Measurements from ENCODE around the gene TAS1R3. TPM values are rescaled to one million over a fixed set of nuclear protein-coding genes. Genes with fewer than 3 reads are reported as not detected.

The TAS1R3 gene
- total and polyA plus RNA-seq, 2 donors (not counting 1 experiment from before 2014, with no cell fraction given): 4.1 to 11.7 TPM

DNA sequence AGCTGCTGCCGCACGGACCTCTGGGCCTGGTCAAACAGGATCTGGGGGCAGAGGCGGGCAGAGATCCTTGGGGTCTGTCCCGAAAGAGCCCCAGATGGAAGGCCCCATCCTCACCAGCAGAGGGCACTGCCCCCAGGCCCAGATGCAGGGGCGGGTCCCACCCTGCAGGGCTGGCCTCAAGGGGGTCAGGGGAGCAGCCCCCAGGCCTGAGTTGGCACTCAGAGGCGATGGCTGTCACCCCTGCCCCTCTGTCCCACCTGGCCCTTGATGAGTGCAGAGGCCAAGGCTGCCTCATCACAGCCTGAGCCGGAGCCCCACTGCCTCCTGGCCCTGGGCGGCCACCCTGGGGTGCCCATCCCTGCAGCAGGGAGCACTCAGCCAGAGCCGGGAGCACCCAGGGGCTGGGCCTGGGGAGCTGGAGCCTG is 29.1 kb upstream of the TAS1R3 start:
- Mint-ChIP-seq H3K4me3 (no peak overlapping the region), H3K4me1 (peaks cover 29% of the 10 kb centered on the region), H3K27me3 (no peaks in the 10 kb centered on the region), H3K9me3 (ENCODE audit: insufficient read depth) (no peaks in the 10 kb centered on the region), H3K27ac (no peak overlapping the region)
- Histone ChIP-seq H2AFZ (ENCODE audit: insufficient read depth, low read depth, low read length, poor library complexity, severe bottlenecking) (no peak overlapping the region), H3K9me3 (ENCODE audit: control extremely low read depth in 1 of 3, control insufficient read depth in 2 of 3, insufficient read depth in 1 of 3, low read length in 2 of 3) (no peaks in the 10 kb centered on the region), H3K27me3 (replicated peaks in 1 of 4; ENCODE audit: control extremely low read depth in 1 of 4, control insufficient read depth in 3 of 4, insufficient read depth in 4 of 4, low read length in 3 of 4) (no peaks in the 10 kb centered on the region), H3K79me2 (ENCODE audit: control insufficient read depth, insufficient read depth, low read length) (peaks cover 29% of the 10 kb centered on the region), H3K4me2 (replicated peaks; ENCODE audit: low read depth, low read length, poor library complexity, severe bottlenecking) (no peak overlapping the region), H3K27ac (ENCODE audit: low read length in 2 of 2) (no peak overlapping the region), H3K36me3 (replicated peaks in 1 of 2; ENCODE audit: control extremely low read depth in 1 of 2, control insufficient read depth in 1 of 2, extremely low read depth in 1 of 2, insufficient read depth in 2 of 2, low read length in 1 of 2) (no peaks in the 10 kb centered on the region), H3K4me3 (ENCODE audit: control extremely low read depth in 1 of 5, extremely low read depth in 1 of 5, insufficient read depth in 1 of 5, low read depth in 2 of 5, low read length in 4 of 5) (no peak overlapping the region), H3K9ac (ENCODE audit: low read length) (no peak overlapping the region), H4K20me1 (ENCODE audit: control insufficient read depth, insufficient read depth, low read length, poor library complexity, severe bottlenecking) (peaks cover 42% of the 10 kb centered on the region), H3K4me1 (ENCODE audit: control insufficient read depth in 2 of 2, insufficient read depth in 2 of 2, low read length in 2 of 2) (peaks cover 26 to 35% of the 10 kb centered on the region in 2 donors)
- no peak for DNase-seq
- no peak for ATAC-seq (ENCODE audit: low read depth)
- ChIA-PET POLR2A (no interaction called here), CTCF (interaction anchor here (2.2 kb wide), 1 partner anchor 10 kb away, joined by 9 read pairs; no protein-coding TSS in a partner anchor)
- intact Hi-C loops (cut with micrococcal nuclease): no loop called here
- TF ChIP-seq, protein P1, sequence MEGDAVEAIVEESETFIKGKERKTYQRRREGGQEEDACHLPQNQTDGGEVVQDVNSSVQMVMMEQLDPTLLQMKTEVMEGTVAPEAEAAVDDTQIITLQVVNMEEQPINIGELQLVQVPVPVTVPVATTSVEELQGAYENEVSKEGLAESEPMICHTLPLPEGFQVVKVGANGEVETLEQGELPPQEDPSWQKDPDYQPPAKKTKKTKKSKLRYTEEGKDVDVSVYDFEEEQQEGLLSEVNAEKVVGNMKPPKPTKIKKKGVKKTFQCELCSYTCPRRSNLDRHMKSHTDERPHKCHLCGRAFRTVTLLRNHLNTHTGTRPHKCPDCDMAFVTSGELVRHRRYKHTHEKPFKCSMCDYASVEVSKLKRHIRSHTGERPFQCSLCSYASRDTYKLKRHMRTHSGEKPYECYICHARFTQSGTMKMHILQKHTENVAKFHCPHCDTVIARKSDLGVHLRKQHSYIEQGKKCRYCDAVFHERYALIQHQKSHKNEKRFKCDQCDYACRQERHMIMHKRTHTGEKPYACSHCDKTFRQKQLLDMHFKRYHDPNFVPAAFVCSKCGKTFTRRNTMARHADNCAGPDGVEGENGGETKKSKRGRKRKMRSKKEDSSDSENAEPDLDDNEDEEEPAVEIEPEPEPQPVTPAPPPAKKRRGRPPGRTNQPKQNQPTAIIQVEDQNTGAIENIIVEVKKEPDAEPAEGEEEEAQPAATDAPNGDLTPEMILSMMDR (IDR thresholded peaks at IDR 0.05): peak; percentile 66
- no peak for TF ChIP-seq EZH2 (IDR thresholded peaks at IDR 0.05; ENCODE audit: borderline replicate concordance, insufficient read depth, low read depth, low read length, poor library complexity, severe bottlenecking)
- 90% methylated on average over 9 of the region's 9 CpGs for WGBS (ENCODE audit: insufficient coverage)

DNA sequence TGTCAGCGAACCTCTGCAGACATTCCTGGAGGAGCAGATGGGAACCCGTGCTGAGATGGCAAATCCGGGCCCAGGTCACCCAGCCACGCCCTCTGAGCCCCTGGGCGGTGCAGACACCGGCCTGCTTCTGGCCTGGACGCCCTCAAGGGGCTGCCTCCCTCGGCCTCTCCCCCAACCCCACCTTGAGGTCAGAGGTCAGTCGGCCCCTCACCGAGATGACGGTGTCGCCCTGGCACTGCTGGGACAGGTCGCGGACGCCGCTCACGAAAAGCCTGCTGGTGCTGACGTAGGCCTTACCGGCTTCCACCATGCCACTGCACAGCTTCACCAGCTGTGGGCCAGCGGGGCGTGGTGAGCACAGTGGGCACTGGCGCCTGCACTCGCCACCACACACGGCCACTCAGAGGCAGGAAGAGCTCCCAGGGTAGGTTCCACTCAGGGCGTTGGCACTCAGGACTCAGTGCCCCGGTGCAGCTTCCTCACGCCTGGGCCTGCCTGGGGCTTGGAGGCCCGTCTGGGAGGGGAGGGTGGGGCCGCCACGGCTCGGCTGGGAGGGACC is 28.1 kb upstream of the TAS1R3 start:
- WGBS (ENCODE audit: insufficient coverage): 87% methylated on average over 25 of the region's 31 CpGs

More for the DNA sequence above, 28.1 kb upstream of the TAS1R3 start:
- no peak for TF ChIP-seq EZH2 (IDR thresholded peaks at IDR 0.05; ENCODE audit: borderline replicate concordance, insufficient read depth, low read depth, low read length, poor library complexity, severe bottlenecking)
- TF ChIP-seq, protein P1 (IDR thresholded peaks at IDR 0.05): no peak
- no peak overlapping the region for H2AFZ ChIP-seq (ENCODE audit: insufficient read depth, low read depth, low read length, poor library complexity, severe bottlenecking)
- Mint-ChIP-seq H3K9me3 (ENCODE audit: insufficient read depth) (no peaks in the 10 kb centered on the region), H3K27me3 (no peaks in the 10 kb centered on the region), H3K4me1 (peaks cover 31% of the 10 kb centered on the region), H3K27ac (no peak overlapping the region), H3K4me3 (no peak overlapping the region)
- no peaks in the 10 kb centered on the region for H3K9me3 ChIP-seq (ENCODE audit: control extremely low read depth in 1 of 3, control insufficient read depth in 2 of 3, insufficient read depth in 1 of 3, low read length in 2 of 3)
- DNase-seq: no peak
- no peaks in the 10 kb centered on the region for H3K27me3 ChIP-seq (replicated peaks in 1 of 4; ENCODE audit: control extremely low read depth in 1 of 4, control insufficient read depth in 3 of 4, insufficient read depth in 4 of 4, low read length in 3 of 4)
- no peak overlapping the region for H3K4me3 ChIP-seq (ENCODE audit: control extremely low read depth in 1 of 5, extremely low read depth in 1 of 5, insufficient read depth in 1 of 5, low read depth in 2 of 5, low read length in 4 of 5)
- H3K79me2 ChIP-seq (ENCODE audit: control insufficient read depth, insufficient read depth, low read length): peaks cover 33% of the 10 kb centered on the region
- H3K27ac ChIP-seq (ENCODE audit: low read length in 2 of 2): no peak overlapping the region
- no peak for ATAC-seq (ENCODE audit: low read depth)
- CTCF ChIA-PET: interaction anchor here (0.5 to 1.2 kb wide), 2 partner anchors 11 to 271 kb away, joined by 4 read pairs; no protein-coding TSS in a partner anchor
- POLR2A ChIA-PET: interaction anchor here (0.7 kb wide), 1 partner anchor 87 kb away, joined by 5 read pairs; no protein-coding TSS in a partner anchor
- H4K20me1 ChIP-seq (ENCODE audit: control insufficient read depth, insufficient read depth, low read length, poor library complexity, severe bottlenecking): peaks cover 43% of the 10 kb centered on the region
- H3K4me1 ChIP-seq (ENCODE audit: control insufficient read depth in 2 of 2, insufficient read depth in 2 of 2, low read length in 2 of 2): peaks cover 28 to 38% of the 10 kb centered on the region in 2 donors
- H3K9ac ChIP-seq (ENCODE audit: low read length): no peak overlapping the region
- H3K4me2 ChIP-seq (replicated peaks; ENCODE audit: low read depth, low read length, poor library complexity, severe bottlenecking): no peak overlapping the region
- intact Hi-C loops (cut with micrococcal nuclease): no loop called here
- H3K36me3 ChIP-seq (replicated peaks in 1 of 2; ENCODE audit: control extremely low read depth in 1 of 2, control insufficient read depth in 1 of 2, extremely low read depth in 1 of 2, insufficient read depth in 2 of 2, low read length in 1 of 2): no peaks in the 10 kb centered on the region
